Heart right ventricle (tissue), 16 donors: ENCODE data around the gene GPSM1. TPM values are rescaled to one million over a fixed set of nuclear protein-coding genes. Genes with fewer than 3 reads are reported as not detected.
A peak's percentile ranks its signal among the peaks of the same experiment; 100 is the strongest.

Experiments
- ATAC-seq, 8 donors: fragments of 200-7000 bp; cut with Tn5 transposase; one replicate each; pipeline ENCODE4 v1.9.1; 2020; ENCODE audit warnings: mild to moderate bottlenecking in 8 of 8, moderate library complexity in 8 of 8, moderate number of reproducible peaks in 1 of 8
- DNase-seq, 2 donors: peaks; one replicate each; pipeline ENCODE4 v3.0.0-alpha.2; 2020
- H3K27ac ChIP-seq, 10 donors: fragments of 200-600 bp; sonication (generic) in 2 of 10; one replicate each; pipeline versions ENCODE4 v1.5.0 to v1.8.0; 2020 to 2022; ENCODE audit warnings: mild to moderate bottlenecking in 3 of 10
- H3K27me3 ChIP-seq, 7 donors: fragments of 200-600 bp; one replicate each; pipeline ENCODE4 v1.8.0; 2021 to 2022; ENCODE audit warnings: mild to moderate bottlenecking in 2 of 7
- H3K36me3 ChIP-seq, 9 donors: fragments of 200-600 bp; sonication (generic) in 1 of 9; one replicate each; pipeline versions ENCODE4 v1.5.0 to v1.8.0; 2020 to 2022; ENCODE audit warnings: mild to moderate bottlenecking in 2 of 9
- H3K4me1 ChIP-seq, 9 donors: fragments of 200-600 bp; sonication (generic) in 1 of 9; one replicate each; pipeline versions ENCODE4 v1.5.0 to v1.8.0; 2020 to 2022; ENCODE audit warnings: mild to moderate bottlenecking in 4 of 9
- H3K4me3 ChIP-seq, 10 donors: fragments of 200-600 bp; sonication (generic) in 2 of 10; one replicate each; pipeline versions ENCODE4 v1.5.0 to v1.8.0; 2020 to 2022; ENCODE audit warnings: mild to moderate bottlenecking in 7 of 10, moderate library complexity in 2 of 10
- H3K9me3 ChIP-seq, 11 donors: fragments of 200-600 bp in 10 of 11; sonication (generic) in 2 of 11; one replicate each; pipeline versions ENCODE4 v1.5.0 to v1.8.0; 2013 to 2022; ENCODE audit warnings: mild to moderate bottlenecking in 2 of 11, control low read depth in 1 of 11, moderate library complexity in 1 of 11
- CTCF ChIP-seq, 9 donors: fragments of 200-600 bp; sonication (generic) in 2 of 9; IDR thresholded peaks; one replicate each; pipeline versions ENCODE4 v1.5.0 to v1.8.0; 2021 to 2022; ENCODE audit warnings: antibody characterized with exemption in 9 of 9, mild to moderate bottlenecking in 5 of 9, moderate library complexity in 1 of 9
- WGBS, 2 donors: extraction: QIAGEN DNeasy Blood & Tissue Kit; methylation state at CpG; one replicate each; pipeline ENCODE4 v1.1.7; 2013; ENCODE audit warnings: inconsistent platforms in 1 of 2; 5-methylcytosine and 5-hydroxymethylcytosine counted together
- intact Hi-C, 10 donors: fragments of 100-400 bp; cut with DNase I; formaldehyde crosslinking; loops; one replicate each; pipeline versions ENCODE4 v1.11.1 to v1.14.2; 2022
- polyA plus RNA-seq, 2 donors: library from polyadenylated mRNA; stranded (reverse); fragments of 200-250 nt; gene quantifications; one replicate each; pipeline ENCODE4 v1.2.3, GENCODE V29; 2013
- total RNA-seq, 10 donors: library from RNA; stranded (reverse); fragmentation: NEBNext Ultra II Directional in 3 of 10; extraction: Animal tissue kit (Norgen Biotek cat#: 25700) in 3 of 10; gene quantifications; one replicate each; pipeline versions ENCODE4 v1.2.1 to v1.2.4, GENCODE V29; 2021 to 2023
- donor health status: Arrhythmogenic right ventricular cardiomyopathy.
- donor health status: ischemic (EF 13 %, LVEDD 7.1; RV severe dilation, severe dysfunction).
- donor health status: healthy with polysubstance abuse.
- donor health status: DM: no; HTN: yes; CAD: no.
- donor health status: DM: no; HTN: no; CAD: no.
- donor health status: ischemic (EF 25% LVEDD 6.9; RV normal size, moderate dysfunction).
- donor health status: ischemic (EF 25% LVEDD 5.7; RV mildly dilated, moderate dysfunction).
- donor health status: healthy.
- donor health status: DM: yes; HTN: yes; CAD: no.
- donor health status: Ischemic cardiomyopathy.
- donor health status: ischemic (EF 35%, LVEDD 5.7; RV mildly dilated, moderate dysfunction).
- donor health status: nonischemic (EF 11% LVEDD 7.7; RV severe dilation, severe dysfunction).
- donor health status: DM: yes; HTN: yes; CAD: no.
- donor health status: PGD.
- donor health status: ischemic (EF 29% LVEDD 5.4; RV normal size, mild dysfunction).
- donor health status: nonischemic (EF 23%, LVEDD 6.1; RV moderate dilation, normal function).

Gene GPSM1
- total and polyA plus RNA-seq, 12 donors = 19.4 to 87.8 (median 25.8) TPM

- DNase-seq = peak in 1 of 2 donors; percentile 9
- 82 to 83% methylated on average over 34 of the region's 34 CpGs for WGBS, 2 donors
Measured at GRCh38 chr9:136303066-136303824, 24.1 kb upstream of the GPSM1 start.

GRCh38 chr9:136303825-136304416, 23.4 kb upstream of the GPSM1 start, which contains the start of gene CCDC187:
TSS of gene CCDC187 (minus strand) at chr9:136304094. CDS start at chr9:136303830, 264 bp downstream.
- Histone ChIP-seq H3K9me3 (no peaks in the 10 kb centered on the region), H3K4me3 (no peak within 1 kb of the TSS), H3K36me3 (no peaks in the 10 kb centered on the region), H3K27me3 (peaks cover 0 to 31% (median 4%) of the 10 kb centered on the region in 7 donors), H3K4me1 (peaks cover 0 to 4% (median 0%) of the 10 kb centered on the region in 9 donors), H3K27ac (no peak within 1 kb of the TSS)
- ATAC-seq (no peak), DNase-seq (no peak)
- intact Hi-C loops = no loop called here
- WGBS, 2 donors = 76 to 77% methylated on average over 22 of the region's 22 CpGs
- TF ChIP-seq CTCF (IDR thresholded peaks at IDR 0.05) = no peak

More at GRCh38 chr9:136303066-136303824, 24.1 kb upstream of the GPSM1 start:
- no peak overlapping the region for H3K4me3 ChIP-seq
- no peaks in the 10 kb centered on the region for H3K36me3 ChIP-seq
- intact Hi-C loops = no loop called here
- peaks cover 0 to 4% (median 0%) of the 10 kb centered on the region in 9 donors for H3K4me1 ChIP-seq
- TF ChIP-seq CTCF (IDR thresholded peaks at IDR 0.05) = no peak
- H3K27ac ChIP-seq = no peak overlapping the region
- H3K9me3 ChIP-seq = no peaks in the 10 kb centered on the region
- ATAC-seq = no peak
- H3K27me3 ChIP-seq = peaks cover 0 to 26% (median 4%) of the 10 kb centered on the region in 7 donors

- WGBS, 2 donors = 85 to 86% methylated on average over 10 of the region's 10 CpGs
- intact Hi-C loops = no loop called here
- Histone ChIP-seq H3K4me1 (peaks cover 0 to 4% (median 0%) of the 10 kb centered on the region in 9 donors), H3K4me3 (no peak overlapping the region), H3K27ac (no peak overlapping the region), H3K36me3 (no peaks in the 10 kb centered on the region), H3K9me3 (no peaks in the 10 kb centered on the region), H3K27me3 (peaks cover 0 to 36% (median 9%) of the 10 kb centered on the region in 7 donors)
- no peak for DNase-seq
- ATAC-seq = peak in 1 of 8 donors; percentile 8
- no peak for TF ChIP-seq CTCF (IDR thresholded peaks at IDR 0.05)
Measured at GRCh38 chr9:136304456-136304855, 22.9 kb upstream of the GPSM1 start.

GRCh38 chr9:136304981-136305380, 22.4 kb upstream of the GPSM1 start:
- TF ChIP-seq CTCF (IDR thresholded peaks at IDR 0.05) = no peak
- no peaks in the 10 kb centered on the region for H3K9me3 ChIP-seq
- H3K4me3 ChIP-seq = no peak overlapping the region
- no peak for DNase-seq
- ATAC-seq = peak in 4 of 8 donors; percentile 21 to 48 (median 46)
- H3K4me1 ChIP-seq = peaks cover 0 to 4% (median 0%) of the 10 kb centered on the region in 9 donors
- H3K36me3 ChIP-seq = no peaks in the 10 kb centered on the region
- intact Hi-C loops = no loop called here
- WGBS, 2 donors = 76 to 80% methylated on average over 13 of the region's 13 CpGs
- peaks cover 0 to 38% (median 10%) of the 10 kb centered on the region in 7 donors for H3K27me3 ChIP-seq
- no peak overlapping the region for H3K27ac ChIP-seq
